Measurements from ENCODE around the gene OR1N2. TPM values are rescaled to one million over a fixed set of nuclear protein-coding genes. Genes with fewer than 3 reads are reported as not detected.

Gene OR1N2, protein sequence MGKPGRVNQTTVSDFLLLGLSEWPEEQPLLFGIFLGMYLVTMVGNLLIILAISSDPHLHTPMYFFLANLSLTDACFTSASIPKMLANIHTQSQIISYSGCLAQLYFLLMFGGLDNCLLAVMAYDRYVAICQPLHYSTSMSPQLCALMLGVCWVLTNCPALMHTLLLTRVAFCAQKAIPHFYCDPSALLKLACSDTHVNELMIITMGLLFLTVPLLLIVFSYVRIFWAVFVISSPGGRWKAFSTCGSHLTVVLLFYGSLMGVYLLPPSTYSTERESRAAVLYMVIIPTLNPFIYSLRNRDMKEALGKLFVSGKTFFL
- not detected in 2 replicates for total RNA-seq

DNA sequence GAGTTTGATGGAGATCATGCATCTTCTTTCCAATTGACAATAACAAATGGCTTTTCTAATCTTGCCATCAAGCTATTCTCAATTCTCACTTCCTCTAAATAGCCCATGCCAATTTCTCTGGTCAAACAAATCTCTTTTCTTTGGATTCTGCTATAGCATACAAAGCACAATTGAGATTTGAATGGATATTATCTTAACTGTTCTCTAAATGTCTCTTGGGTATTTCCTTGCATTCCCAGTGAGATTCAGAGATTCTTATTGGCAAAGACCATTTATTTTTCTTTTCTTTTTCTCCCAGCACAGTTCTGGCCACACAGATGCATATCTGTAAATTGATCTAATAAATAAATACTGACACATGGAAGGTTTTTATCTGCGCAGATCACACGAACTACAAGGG lies at the start of gene OR1N2:
OR1N2 (plus strand) TSS at position 301 of the 400 bp plus-strand sequence. CDS start 100 bp downstream, outside the sequence.

DNA sequence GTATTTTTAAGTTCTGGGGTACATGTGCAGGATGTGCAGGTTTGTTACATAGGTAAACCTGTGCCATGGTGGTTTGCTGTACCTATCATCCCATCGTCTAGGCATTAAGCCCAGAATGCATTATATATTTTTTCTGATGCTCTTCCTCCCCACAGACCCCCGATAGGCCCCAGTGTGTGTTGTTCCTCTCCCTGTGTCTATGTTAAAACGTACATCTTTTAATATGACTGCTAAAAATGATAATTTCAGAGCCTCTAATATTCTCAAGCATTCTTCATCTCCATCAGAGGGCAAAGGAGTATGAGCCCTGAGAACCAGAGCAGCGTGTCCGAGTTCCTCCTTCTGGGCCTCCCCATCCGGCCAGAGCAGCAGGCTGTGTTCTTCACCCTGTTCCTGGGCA lies 42.4 kb upstream of the OR1N2 start, which contains the start of gene OR1J2:
OR1J2 (plus strand) TSS at position 301 of the 400 bp plus-strand sequence; CDS start at position 301, 0 bp downstream.

DNA sequence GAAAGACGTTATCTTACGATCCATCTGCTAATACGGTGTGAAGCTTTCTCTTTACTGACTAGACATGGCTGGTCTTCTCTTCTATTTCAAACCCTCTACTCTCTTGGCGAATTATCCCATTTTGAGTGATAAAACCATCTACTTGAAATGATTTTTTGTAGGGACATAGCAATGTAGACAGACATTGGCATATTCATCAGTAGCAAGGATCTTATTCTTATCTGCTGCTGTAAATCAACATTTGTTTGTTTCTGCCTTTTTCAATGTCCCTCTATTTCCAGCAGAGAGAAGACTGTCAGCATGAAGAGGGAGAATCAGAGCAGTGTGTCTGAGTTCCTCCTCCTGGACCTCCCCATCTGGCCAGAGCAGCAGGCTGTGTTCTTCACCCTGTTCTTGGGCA lies 34.1 kb upstream of the OR1N2 start, which contains the start of gene OR1J4:
OR1J4 (plus strand) TSS at position 301 of the 400 bp plus-strand sequence; CDS start at position 301, 0 bp downstream.

DNA sequence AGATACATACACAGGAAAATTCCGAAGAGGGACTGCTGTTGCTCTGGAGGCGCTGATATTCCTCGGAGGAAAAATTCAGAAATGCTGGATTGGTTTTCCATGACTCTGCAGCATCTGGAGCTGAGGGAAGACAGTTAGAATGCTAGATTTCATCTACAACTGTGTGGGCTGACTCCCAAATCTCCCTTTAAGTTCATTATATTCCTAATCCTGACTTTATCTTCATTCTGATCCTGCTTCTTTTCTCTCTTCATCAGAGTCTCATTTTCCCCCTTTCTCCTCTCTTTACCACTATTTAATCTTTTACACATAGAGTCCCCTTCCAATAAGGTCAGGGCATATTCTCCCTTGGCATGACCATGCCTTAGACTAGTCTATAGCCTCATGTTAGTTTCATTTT lies 25.7 kb upstream of the OR1N2 start, which contains the start of gene OR1N1:
OR1N1 (minus strand) TSS at position 101 of the 400 bp plus-strand sequence; CDS start at position 101, 0 bp downstream.

DNA sequence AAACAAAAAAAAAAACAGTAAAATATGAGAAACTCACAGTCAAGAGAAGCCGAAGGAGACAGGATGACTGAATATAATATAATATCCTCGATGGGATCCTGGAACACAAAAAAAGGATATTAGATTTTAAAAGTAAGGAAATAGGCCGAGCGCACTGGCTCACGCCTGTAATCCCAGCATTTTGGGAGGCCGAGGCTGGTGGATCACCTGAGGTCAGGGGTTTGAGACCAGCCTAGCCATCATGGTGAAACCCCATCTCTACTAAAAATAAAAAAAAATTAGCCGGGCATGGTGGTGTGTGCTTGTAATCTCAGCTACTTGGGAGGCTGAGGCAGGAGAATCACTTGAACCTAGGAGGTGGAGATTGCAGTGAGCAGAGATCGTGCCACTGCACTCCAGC lies 30.4 kb downstream of the OR1N2 start, which contains the start of gene OR1L8:
OR1L8 (minus strand) TSS at position 101 of the 400 bp plus-strand sequence. CDS start 14,907 bp downstream, outside the sequence.

Other genes with a start within 250 kb of the OR1N2 start
- gene PTGS1, start 182.1 kb upstream of the OR1N2 start, total RNA-seq = 36.8 and 61.8 TPM in 2 replicates
- not detected in 2 replicates for gene OR1J1, start 75.2 kb upstream of the OR1N2 start, total RNA-seq
- not detected in 2 replicates for gene OR1J2, start 42.3 kb upstream of the OR1N2 start, total RNA-seq
- not detected in 2 replicates for gene OR1J4, start 34.0 kb upstream of the OR1N2 start, total RNA-seq
- gene OR1N1, start 25.8 kb upstream of the OR1N2 start, total RNA-seq = not detected in 2 replicates
- gene OR1L8, start 30.3 kb downstream of the OR1N2 start, total RNA-seq = not detected in 2 replicates
- not detected in 2 replicates for gene OR1Q1, start 61.6 kb downstream of the OR1N2 start, total RNA-seq
- not detected in 2 replicates for gene OR1B1, start 104.5 kb downstream of the OR1N2 start, total RNA-seq
- gene OR1L1, start 108.6 kb downstream of the OR1N2 start, total RNA-seq = not detected in 2 replicates
- gene OR1L3, start 122.0 kb downstream of the OR1N2 start, total RNA-seq = not detected in 2 replicates
- gene OR1L4, start 170.9 kb downstream of the OR1N2 start, total RNA-seq = not detected in 2 replicates
- gene OR1L6, start 189.2 kb downstream of the OR1N2 start, total RNA-seq = not detected in 2 replicates
- gene OR5C1, start 235.8 kb downstream of the OR1N2 start, total RNA-seq = not detected in 2 replicates
- not detected in 2 replicates for gene OR1K1, start 247.0 kb downstream of the OR1N2 start, total RNA-seq